G401 (cell line): ENCODE results near the gene KCNT2. TPM values are rescaled to one million over a fixed set of nuclear protein-coding genes. Genes with fewer than 3 reads are reported as not detected.

Experiments
- DNase-seq: peaks from one replicate; pipeline ENCODE4 v3.0.0-alpha.2; 2015; ENCODE audit warnings: low spot score
- in situ Hi-C: cut with HindIII; loops from 2 replicates; pipeline ENCODE4 v1.10.0; 2016; ENCODE audit warnings: low sequenced_read_pairs, mixed read lengths
- total RNA-seq: library from RNA; depleted of rRNA; stranded (reverse); fragments of >200 nt; shearing (Covaris generic); gene quantifications from 2 replicates; pipeline ENCODE4 v1.2.3, GENCODE V29; 2014; rRNA removed

Gene KCNT2
- total RNA-seq, 1 experiment from 2014 or later, result 0.92 TPM

GRCh38 chr1:196180847-196181593, 427.2 kb downstream of the KCNT2 start:
- no peak for DNase-seq

GRCh38 chr1:196178083-196178635, 430.1 kb downstream of the KCNT2 start:
- no peak for DNase-seq
- in situ Hi-C loops, result no loop called here

More at GRCh38 chr1:196180847-196181593, 427.2 kb downstream of the KCNT2 start:
- in situ Hi-C loops, result no loop called here

Other genes starting within 250 kb of the KCNT2 start
- gene CFH, start 43.6 kb upstream of the KCNT2 start, total RNA-seq, result 2.3 and 7.9 TPM in 2 replicates
- gene CFHR3, start 166.4 kb upstream of the KCNT2 start, total RNA-seq, result not detected in 2 replicates
- not detected in 2 replicates for gene CFHR1, start 211.3 kb upstream of the KCNT2 start, total RNA-seq